ENCODE data around the gene ADGRL3.
A peak's percentile ranks its signal among the peaks of the same experiment; 100 is the strongest.

The ADGRL3 gene

GRCh38 chr4:61555789-61556188, 355.7 kb downstream of the ADGRL3 start:
- peak; percentile 63 for DNase-seq (ENCODE audit: low read depth, low spot score)
- no peak overlapping the region for H3K4me3 ChIP-seq (ENCODE audit: low read depth, low read length)
- in situ Hi-C loops (cut with HindIII; ENCODE audit: low sequenced_read_pairs): no loop called here
- TF ChIP-seq, protein P1, sequence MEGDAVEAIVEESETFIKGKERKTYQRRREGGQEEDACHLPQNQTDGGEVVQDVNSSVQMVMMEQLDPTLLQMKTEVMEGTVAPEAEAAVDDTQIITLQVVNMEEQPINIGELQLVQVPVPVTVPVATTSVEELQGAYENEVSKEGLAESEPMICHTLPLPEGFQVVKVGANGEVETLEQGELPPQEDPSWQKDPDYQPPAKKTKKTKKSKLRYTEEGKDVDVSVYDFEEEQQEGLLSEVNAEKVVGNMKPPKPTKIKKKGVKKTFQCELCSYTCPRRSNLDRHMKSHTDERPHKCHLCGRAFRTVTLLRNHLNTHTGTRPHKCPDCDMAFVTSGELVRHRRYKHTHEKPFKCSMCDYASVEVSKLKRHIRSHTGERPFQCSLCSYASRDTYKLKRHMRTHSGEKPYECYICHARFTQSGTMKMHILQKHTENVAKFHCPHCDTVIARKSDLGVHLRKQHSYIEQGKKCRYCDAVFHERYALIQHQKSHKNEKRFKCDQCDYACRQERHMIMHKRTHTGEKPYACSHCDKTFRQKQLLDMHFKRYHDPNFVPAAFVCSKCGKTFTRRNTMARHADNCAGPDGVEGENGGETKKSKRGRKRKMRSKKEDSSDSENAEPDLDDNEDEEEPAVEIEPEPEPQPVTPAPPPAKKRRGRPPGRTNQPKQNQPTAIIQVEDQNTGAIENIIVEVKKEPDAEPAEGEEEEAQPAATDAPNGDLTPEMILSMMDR (IDR thresholded peaks at IDR 0.05; ENCODE audit: low read depth, low read length): no peak

- TF ChIP-seq, protein P1 (IDR thresholded peaks at IDR 0.05; ENCODE audit: low read depth, low read length): no peak
- in situ Hi-C loops (cut with HindIII; ENCODE audit: low sequenced_read_pairs): no loop called here
- DNase-seq (ENCODE audit: low read depth, low spot score): no peak
- no peak overlapping the region for H3K4me3 ChIP-seq (ENCODE audit: low read depth, low read length)
These were observed 356.2 kb downstream of the ADGRL3 start for GRCh38 chr4:61556277-61556676.

GRCh38 chr4:61559396-61559795, 359.3 kb downstream of the ADGRL3 start:
- TF ChIP-seq, protein P1 (IDR thresholded peaks at IDR 0.05; ENCODE audit: low read depth, low read length): no peak
- no peak for DNase-seq (ENCODE audit: low read depth, low spot score)
- no peak overlapping the region for H3K4me3 ChIP-seq (ENCODE audit: low read depth, low read length)
- in situ Hi-C loops (cut with HindIII; ENCODE audit: low sequenced_read_pairs): no loop called here

- DNase-seq (ENCODE audit: low read depth, low spot score): no peak
- no peak overlapping the region for H3K4me3 ChIP-seq (ENCODE audit: low read depth, low read length)
- in situ Hi-C loops (cut with HindIII; ENCODE audit: low sequenced_read_pairs): no loop called here
- TF ChIP-seq, protein P1 (IDR thresholded peaks at IDR 0.05; ENCODE audit: low read depth, low read length): no peak
These were observed 360.9 kb downstream of the ADGRL3 start for GRCh38 chr4:61561028-61561427.

DNA sequence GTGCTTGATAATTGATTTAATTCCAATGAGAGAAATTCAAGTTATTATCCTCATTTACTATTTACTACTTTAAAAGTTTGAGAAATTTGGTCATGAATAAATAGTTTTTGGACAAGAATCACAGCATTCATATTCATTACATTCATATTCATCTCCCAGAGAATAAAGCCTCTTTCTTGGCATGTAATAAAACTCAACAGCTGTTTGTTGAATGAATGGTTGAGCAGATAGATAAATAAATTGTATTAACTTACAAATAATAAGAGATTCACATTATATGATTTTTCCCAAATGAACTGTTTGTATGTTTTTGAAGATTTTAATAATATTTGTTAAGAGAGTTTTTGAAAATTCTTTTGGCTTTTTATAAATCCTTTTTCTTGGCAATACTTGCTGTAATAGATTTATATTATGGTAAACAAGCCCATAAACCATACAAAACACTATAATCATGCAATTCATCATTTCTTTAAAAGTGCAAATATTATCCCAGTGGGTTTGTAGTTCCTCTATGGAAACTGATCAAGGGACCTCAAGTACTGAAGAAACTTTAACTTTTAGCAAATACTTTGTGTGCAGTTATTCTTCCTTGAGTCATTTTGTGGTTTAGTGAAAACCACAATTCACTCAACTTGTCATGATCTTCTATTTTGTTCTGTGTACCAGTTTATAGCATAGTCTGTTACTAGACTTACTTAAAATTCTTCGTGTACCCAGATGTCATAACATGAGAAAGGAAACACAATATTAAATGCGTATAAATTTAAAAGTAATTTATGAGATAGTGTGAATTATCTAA, 371.8 kb downstream of the ADGRL3 start:
- in situ Hi-C loops (cut with HindIII; ENCODE audit: low sequenced_read_pairs): no loop called here
- TF ChIP-seq, protein P1 (IDR thresholded peaks at IDR 0.05; ENCODE audit: low read depth, low read length): no peak
- H3K4me3 ChIP-seq (ENCODE audit: low read depth, low read length): no peak overlapping the region
- DNase-seq (ENCODE audit: low read depth, low spot score): peak; percentile 70

DNA sequence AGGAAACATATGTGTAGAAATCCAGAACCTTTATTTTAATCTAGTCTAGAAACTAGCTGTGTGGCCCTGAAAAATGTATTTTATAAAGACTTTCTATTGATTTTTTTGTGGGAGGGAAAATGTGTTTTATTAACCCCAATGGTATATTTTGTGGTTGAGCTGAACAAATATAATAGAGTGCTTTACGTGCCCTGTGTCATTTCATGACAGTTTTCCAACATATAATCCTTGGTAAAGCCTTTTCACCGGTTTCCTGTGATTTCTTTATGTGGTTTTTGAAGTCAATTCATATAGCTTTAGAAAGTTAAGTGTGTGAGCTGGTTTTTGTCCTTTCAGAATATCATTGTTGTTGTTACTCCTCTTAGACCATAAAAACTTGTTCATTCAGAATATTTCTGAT, 375.7 kb downstream of the ADGRL3 start:
- no peak overlapping the region for H3K4me3 ChIP-seq (ENCODE audit: low read depth, low read length)

More for the DNA sequence above, 375.7 kb downstream of the ADGRL3 start:
- DNase-seq (ENCODE audit: low read depth, low spot score): no peak
- in situ Hi-C loops (cut with HindIII; ENCODE audit: low sequenced_read_pairs): no loop called here
- TF ChIP-seq, protein P1 (IDR thresholded peaks at IDR 0.05; ENCODE audit: low read depth, low read length): no peak
